ENCODE results near the gene SFT2D1. TPM values are rescaled to one million over a fixed set of nuclear protein-coding genes. Genes with fewer than 3 reads are reported as not detected.

The SFT2D1 gene
- total RNA-seq, 1 experiment from 2014 or later, result 39.5 TPM

- no peaks in the 10 kb centered on the region for H3K4me1 Mint-ChIP-seq (ENCODE audit: insufficient read depth, unreplicated experiment)
- intact Hi-C loops (cut with micrococcal nuclease), result no loop called here
- ChIA-PET POLR2A (no interaction called here), CTCF (interaction anchor here (0.6 to 1.7 kb wide), 3 partner anchors 97 to 700 kb away, joined by 3 to 8 read pairs (median 3); no protein-coding TSS in a partner anchor)
- TF ChIP-seq CTCF (IDR thresholded peaks at IDR 0.05; ENCODE audit: unreplicated experiment), result no peak
- peaks cover 63% of the 10 kb centered on the region for H3K27me3 Mint-ChIP-seq (ENCODE audit: insufficient read depth, unreplicated experiment)
- DNase-seq (ENCODE audit: unreplicated experiment), result no peak
- no peaks in the 10 kb centered on the region for H3K9me3 Mint-ChIP-seq (ENCODE audit: unreplicated experiment)
- no peak overlapping the region for H3K4me3 Mint-ChIP-seq (ENCODE audit: unreplicated experiment)
- no peak overlapping the region for H3K27ac Mint-ChIP-seq (ENCODE audit: low read depth, unreplicated experiment)
- no TSS peak for BruUV-seq (replicated peaks)
- peaks cover 7% of the 10 kb centered on the region for H3K36me3 Mint-ChIP-seq (ENCODE audit: insufficient read depth, unreplicated experiment)
These were observed 57.7 kb downstream of the SFT2D1 start for GRCh38 chr6:166284640-166285039.

GRCh38 chr6:166282394-166283032 lies 59.8 kb downstream of the SFT2D1 start:
- ChIA-PET POLR2A (interaction anchor here (0.7 kb wide), 1 partner anchor 99 kb away, joined by 3 read pairs; no protein-coding TSS in a partner anchor), CTCF (interaction anchor here (0.6 to 4.2 kb wide), 3 partner anchors 99 to 173 kb away, joined by 3 to 34 read pairs (median 3); no protein-coding TSS in a partner anchor)
- Mint-ChIP-seq H3K4me1 (ENCODE audit: insufficient read depth, unreplicated experiment) (no peaks in the 10 kb centered on the region), H3K27ac (ENCODE audit: low read depth, unreplicated experiment) (no peak overlapping the region), H3K9me3 (ENCODE audit: unreplicated experiment) (no peaks in the 10 kb centered on the region), H3K36me3 (ENCODE audit: insufficient read depth, unreplicated experiment) (peaks cover 7% of the 10 kb centered on the region), H3K27me3 (ENCODE audit: insufficient read depth, unreplicated experiment) (peaks cover 57% of the 10 kb centered on the region), H3K4me3 (ENCODE audit: unreplicated experiment) (no peak overlapping the region)
- no TSS peak for BruUV-seq (replicated peaks)
- DNase-seq (ENCODE audit: unreplicated experiment), result no peak
- TF ChIP-seq CTCF (IDR thresholded peaks at IDR 0.05; ENCODE audit: unreplicated experiment), result no peak
- intact Hi-C loops (cut with micrococcal nuclease), result no loop called here

- ChIA-PET CTCF (interaction anchor here (0.6 to 4.2 kb wide), 7 partner anchors 99 to 266 kb away, joined by 3 to 34 read pairs (median 4); no protein-coding TSS in a partner anchor), POLR2A (interaction anchor here (1.1 kb wide), 1 partner anchor 102 kb away, joined by 3 read pairs; no protein-coding TSS in a partner anchor)
- H3K27ac Mint-ChIP-seq (ENCODE audit: low read depth, unreplicated experiment), result no peak overlapping the region
- no TSS peak for BruUV-seq (replicated peaks)
- TF ChIP-seq CTCF (IDR thresholded peaks at IDR 0.05; ENCODE audit: unreplicated experiment), result no peak
- DNase-seq (ENCODE audit: unreplicated experiment), result no peak
- no peak overlapping the region for H3K4me3 Mint-ChIP-seq (ENCODE audit: unreplicated experiment)
- H3K27me3 Mint-ChIP-seq (ENCODE audit: insufficient read depth, unreplicated experiment), result peaks cover 56% of the 10 kb centered on the region
- intact Hi-C loops (cut with micrococcal nuclease), result no loop called here
- H3K4me1 Mint-ChIP-seq (ENCODE audit: insufficient read depth, unreplicated experiment), result no peaks in the 10 kb centered on the region
- H3K9me3 Mint-ChIP-seq (ENCODE audit: unreplicated experiment), result no peaks in the 10 kb centered on the region
- peaks cover 7% of the 10 kb centered on the region for H3K36me3 Mint-ChIP-seq (ENCODE audit: insufficient read depth, unreplicated experiment)
These were observed 61.2 kb downstream of the SFT2D1 start for GRCh38 chr6:166281104-166281503.

- Mint-ChIP-seq H3K27ac (ENCODE audit: low read depth, unreplicated experiment) (no peak overlapping the region), H3K4me3 (ENCODE audit: unreplicated experiment) (no peak overlapping the region), H3K36me3 (ENCODE audit: insufficient read depth, unreplicated experiment) (peaks cover 7% of the 10 kb centered on the region), H3K27me3 (ENCODE audit: insufficient read depth, unreplicated experiment) (peaks cover 43% of the 10 kb centered on the region), H3K4me1 (ENCODE audit: insufficient read depth, unreplicated experiment) (no peaks in the 10 kb centered on the region), H3K9me3 (ENCODE audit: unreplicated experiment) (no peaks in the 10 kb centered on the region)
- intact Hi-C loops (cut with micrococcal nuclease), result loop anchor here (5.0 to 10.0 kb wide), 2 partner anchors 122 to 395 kb away; no protein-coding TSS in a partner anchor
- BruUV-seq (replicated peaks), result no TSS peak
- ChIA-PET POLR2A (interaction anchor here (1.3 kb wide), 1 partner anchor 102 kb away, joined by 4 read pairs; no protein-coding TSS in a partner anchor), CTCF (interaction anchor here (0.6 to 4.2 kb wide), 5 partner anchors 32 to 121 kb away, joined by 3 to 34 read pairs (median 3); no protein-coding TSS in a partner anchor)
- TF ChIP-seq CTCF (IDR thresholded peaks at IDR 0.05; ENCODE audit: unreplicated experiment), result no peak
- no peak for DNase-seq (ENCODE audit: unreplicated experiment)
These were observed 63.0 kb downstream of the SFT2D1 start for GRCh38 chr6:166279393-166279679.
